Naive thymus-derived CD4-positive, alpha-beta T cell (primary cell): ENCODE measurements around the gene HIP1R. TPM values are rescaled to one million over a fixed set of nuclear protein-coding genes. Genes with fewer than 3 reads are reported as not detected.

Experiments
- ATAC-seq: fragments of 150-1000 bp; cut with Tn5 transposase; 2 replicates; pipeline ENCODE4 v1.10.0; 2021; ENCODE audit warnings: mild to moderate bottlenecking, moderate library complexity
- CTCF ChIA-PET: fragments of 350-600 bp; sonication (Branson Sonifier 250); formaldehyde crosslinking; loops from one replicate; lab custom pipeline; 2021; ENCODE audit warnings: antibody characterized with exemption; lab: Charles Lee
- POLR2A ChIA-PET: fragments of 350-600 bp; sonication (Branson Sonifier 250); formaldehyde crosslinking; loops from one replicate; lab custom pipeline; 2021; ENCODE audit warnings: antibody characterized with exemption, inconsistent platforms; lab: Charles Lee
- DNase-seq, 9 donors: peaks; one replicate each; pipeline versions ENCODE4 v3.0.0 to v3.0.0-alpha.2; 2020 to 2022; ENCODE audit warnings: mixed read lengths in 1 of 9
- H3K27ac ChIP-seq: one replicate; pipeline ENCODE4 v1.7.0; 2013; ENCODE audit warnings: mild to moderate bottlenecking, low read depth, low read length, moderate library complexity
- H3K27me3 ChIP-seq, 2 donors: one replicate each; pipeline ENCODE4 v1.7.0; 2013; ENCODE audit warnings: low read length in 2 of 2, mild to moderate bottlenecking in 2 of 2, moderate library complexity in 2 of 2; ENCODE audit not compliant: control insufficient read depth in 2 of 2, insufficient read depth in 2 of 2
- H3K36me3 ChIP-seq, 3 experiments: 1 replicate in 2 of 3; 2 replicates in 1 of 3; pipeline ENCODE4 v1.7.0; 2013; ENCODE audit warnings: low read length in 3 of 3, mild to moderate bottlenecking in 3 of 3, moderate library complexity in 1 of 3; ENCODE audit not compliant: insufficient read depth in 3 of 3, control insufficient read depth in 2 of 3
- H3K4me1 ChIP-seq, 2 donors: one replicate each; pipeline ENCODE4 v1.7.0; 2013; ENCODE audit warnings: low read length in 2 of 2, mild to moderate bottlenecking in 2 of 2, moderate library complexity in 1 of 2; ENCODE audit not compliant: control insufficient read depth in 2 of 2, insufficient read depth in 2 of 2
- H3K4me3 ChIP-seq: 2 replicates; pipeline ENCODE4 v1.7.0; 2013; ENCODE audit warnings: mild to moderate bottlenecking, low read length
- H3K9me3 ChIP-seq, 3 experiments: 1 replicate in 2 of 3; 2 replicates in 1 of 3; pipeline ENCODE4 v1.7.0; 2013; ENCODE audit warnings: low read length in 3 of 3; ENCODE audit not compliant: control insufficient read depth in 2 of 3
- H3K27ac Mint-ChIP-seq, 9 donors: one replicate each; pipeline ENCODE4 v1.8.0; 2020 to 2022; ENCODE audit warnings: mixed read lengths in 9 of 9, mild to moderate bottlenecking in 8 of 9, moderate library complexity in 5 of 9, inconsistent platforms in 2 of 9
- H3K27me3 Mint-ChIP-seq, 5 donors: one replicate each; pipeline ENCODE4 v1.8.0; 2021 to 2022; ENCODE audit warnings: mixed read lengths in 5 of 5, mild to moderate bottlenecking in 1 of 5
- H3K36me3 Mint-ChIP-seq, 5 donors: one replicate each; pipeline ENCODE4 v1.8.0; 2020 to 2022; ENCODE audit warnings: mixed read lengths in 5 of 5, mild to moderate bottlenecking in 3 of 5, inconsistent platforms in 1 of 5
- H3K4me1 Mint-ChIP-seq, 7 donors: one replicate each; pipeline ENCODE4 v1.8.0; 2020 to 2022; ENCODE audit warnings: mixed read lengths in 7 of 7, mild to moderate bottlenecking in 3 of 7, inconsistent platforms in 1 of 7
- H3K4me3 Mint-ChIP-seq, 10 donors: one replicate each; pipeline ENCODE4 v1.8.0; 2020 to 2022; ENCODE audit warnings: mild to moderate bottlenecking in 10 of 10, mixed read lengths in 10 of 10, moderate library complexity in 6 of 10, inconsistent platforms in 2 of 10
- H3K9me3 Mint-ChIP-seq, 11 donors: one replicate each; pipeline ENCODE4 v1.8.0; 2020 to 2022; ENCODE audit warnings: mixed read lengths in 11 of 11, mild to moderate bottlenecking in 4 of 11, inconsistent platforms in 1 of 11, moderate library complexity in 1 of 11
- intact Hi-C, 2 donors: fragments of 100-400 bp; cut with micrococcal nuclease; formaldehyde crosslinking; loops; one replicate each; pipeline ENCODE4 v1.15.1; 2023
- polyA plus RNA-seq, 2 donors: library from polyadenylated mRNA; unstranded; fragments of 300-500 nt; fragmentation: Illumina TruSeq; gene quantifications; one replicate each; pipeline ENCODE4 v1.2.3, GENCODE V29; 2021
- total RNA-seq, 6 experiments: library from RNA in 5 of 6; stranded (reverse) in 5 of 6; gene quantifications; 1 replicate in 5 of 6; 2 replicates in 1 of 6; pipeline ENCODE4 v1.2.3 and lab custom pipeline; 2021 to 2026

Gene HIP1R
- total and polyA plus RNA-seq, 7 experiments from 2014 or later, result 7.0 to 162 (median 87.2) TPM

DNA sequence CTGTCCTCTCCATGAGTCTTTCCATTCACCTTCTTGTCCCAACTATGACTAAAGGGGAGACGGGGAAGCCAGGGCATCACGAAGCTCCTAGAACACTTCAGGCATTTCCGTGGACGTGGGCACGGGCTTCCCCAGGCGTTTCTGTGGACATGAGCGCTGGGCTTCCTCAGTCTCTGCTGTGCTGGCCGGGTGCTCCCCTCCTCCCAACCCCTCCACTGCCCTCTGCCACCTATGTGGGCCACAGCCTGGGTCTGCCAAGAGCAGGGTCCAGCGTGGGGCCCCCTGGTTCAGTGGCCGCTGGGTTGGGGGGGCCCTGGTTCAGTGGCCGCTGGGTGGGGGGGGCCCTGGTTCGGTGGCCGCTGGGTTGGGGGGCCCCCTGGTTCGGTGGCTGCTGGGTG is 14.8 kb downstream of the HIP1R start:
- POLR2A ChIA-PET, result no interaction called here
- Mint-ChIP-seq H3K27me3 (no peaks in the 10 kb centered on the region), H3K4me3 (no peak overlapping the region), H3K9me3 (no peaks in the 10 kb centered on the region), H3K27ac (peak overlapping the region in 1 of 9 donors; percentile 8), H3K4me1 (no peaks in the 10 kb centered on the region), H3K36me3 (peaks cover 0 to 6% (median 4%) of the 10 kb centered on the region in 5 donors)
- ATAC-seq (no peak), DNase-seq (no peak)
- H3K27ac ChIP-seq, result no peak overlapping the region
- intact Hi-C loops, result no loop called here
- H3K27me3 ChIP-seq, result no peaks in the 10 kb centered on the region
- H3K36me3 ChIP-seq, result peaks cover 0 to 56% (median 2%) of the 10 kb centered on the region in 3 experiments
- no peaks in the 10 kb centered on the region for H3K4me1 ChIP-seq
- H3K4me3 ChIP-seq, result no peak overlapping the region
- no peaks in the 10 kb centered on the region for H3K9me3 ChIP-seq
- CTCF ChIA-PET, result no interaction called here

- H3K36me3 Mint-ChIP-seq, result peaks cover 0 to 6% (median 4%) of the 10 kb centered on the region in 5 donors
- H3K27me3 ChIP-seq, result no peaks in the 10 kb centered on the region
- H3K9me3 Mint-ChIP-seq, result no peaks in the 10 kb centered on the region
- no peak for DNase-seq
- H3K27ac Mint-ChIP-seq, result no peak overlapping the region
- H3K4me3 ChIP-seq, result no peak overlapping the region
- ChIA-PET CTCF (no interaction called here), POLR2A (no interaction called here)
- H3K4me1 Mint-ChIP-seq, result no peaks in the 10 kb centered on the region
- H3K9me3 ChIP-seq, result no peaks in the 10 kb centered on the region
- intact Hi-C loops, result no loop called here
- H3K36me3 ChIP-seq, result peaks cover 0 to 62% (median 2%) of the 10 kb centered on the region in 3 experiments
- no peak for ATAC-seq
- H3K27ac ChIP-seq, result no peak overlapping the region
- H3K4me3 Mint-ChIP-seq, result no peak overlapping the region
- H3K27me3 Mint-ChIP-seq, result no peaks in the 10 kb centered on the region
- no peaks in the 10 kb centered on the region for H3K4me1 ChIP-seq
Measured at GRCh38 chr12:122850695-122851350, 15.6 kb downstream of the HIP1R start.

DNA sequence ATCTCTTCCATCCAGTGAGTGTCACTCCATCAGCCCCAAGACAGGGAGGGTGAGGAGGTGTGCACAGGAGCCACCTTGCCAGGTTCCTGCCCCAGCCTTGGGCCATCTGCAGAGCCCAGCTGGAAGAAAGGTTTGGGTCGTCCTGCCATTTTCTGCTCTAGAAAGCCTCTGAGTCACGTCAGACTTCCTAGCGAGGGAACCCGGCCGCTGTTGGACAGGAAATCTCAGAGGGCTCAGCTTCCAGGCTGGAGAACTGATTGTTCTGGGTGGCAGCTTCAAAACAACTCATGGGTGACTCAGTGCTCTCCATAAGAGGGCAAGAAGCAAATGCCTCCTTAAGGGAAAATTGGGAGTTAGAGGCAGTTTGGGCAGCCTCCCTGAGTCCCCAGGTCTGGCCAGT is 16.6 kb downstream of the HIP1R start:
- Histone ChIP-seq H3K36me3 (peaks cover 0 to 70% (median 2%) of the 10 kb centered on the region in 3 experiments), H3K27me3 (no peaks in the 10 kb centered on the region), H3K9me3 (no peaks in the 10 kb centered on the region), H3K27ac (no peak overlapping the region), H3K4me1 (no peaks in the 10 kb centered on the region), H3K4me3 (no peak overlapping the region)
- CTCF ChIA-PET, result interaction anchor here (0.7 kb wide), 1 partner anchor 97 kb away, joined by 3 read pairs; no protein-coding TSS in a partner anchor
- Mint-ChIP-seq H3K36me3 (peaks cover 0 to 6% (median 4%) of the 10 kb centered on the region in 5 donors), H3K4me3 (no peak overlapping the region), H3K27ac (no peak overlapping the region), H3K4me1 (no peaks in the 10 kb centered on the region), H3K9me3 (no peaks in the 10 kb centered on the region), H3K27me3 (no peaks in the 10 kb centered on the region)
- POLR2A ChIA-PET, result no interaction called here
- ATAC-seq, result no peak
- DNase-seq, result no peak
- intact Hi-C loops, result no loop called here

DNA sequence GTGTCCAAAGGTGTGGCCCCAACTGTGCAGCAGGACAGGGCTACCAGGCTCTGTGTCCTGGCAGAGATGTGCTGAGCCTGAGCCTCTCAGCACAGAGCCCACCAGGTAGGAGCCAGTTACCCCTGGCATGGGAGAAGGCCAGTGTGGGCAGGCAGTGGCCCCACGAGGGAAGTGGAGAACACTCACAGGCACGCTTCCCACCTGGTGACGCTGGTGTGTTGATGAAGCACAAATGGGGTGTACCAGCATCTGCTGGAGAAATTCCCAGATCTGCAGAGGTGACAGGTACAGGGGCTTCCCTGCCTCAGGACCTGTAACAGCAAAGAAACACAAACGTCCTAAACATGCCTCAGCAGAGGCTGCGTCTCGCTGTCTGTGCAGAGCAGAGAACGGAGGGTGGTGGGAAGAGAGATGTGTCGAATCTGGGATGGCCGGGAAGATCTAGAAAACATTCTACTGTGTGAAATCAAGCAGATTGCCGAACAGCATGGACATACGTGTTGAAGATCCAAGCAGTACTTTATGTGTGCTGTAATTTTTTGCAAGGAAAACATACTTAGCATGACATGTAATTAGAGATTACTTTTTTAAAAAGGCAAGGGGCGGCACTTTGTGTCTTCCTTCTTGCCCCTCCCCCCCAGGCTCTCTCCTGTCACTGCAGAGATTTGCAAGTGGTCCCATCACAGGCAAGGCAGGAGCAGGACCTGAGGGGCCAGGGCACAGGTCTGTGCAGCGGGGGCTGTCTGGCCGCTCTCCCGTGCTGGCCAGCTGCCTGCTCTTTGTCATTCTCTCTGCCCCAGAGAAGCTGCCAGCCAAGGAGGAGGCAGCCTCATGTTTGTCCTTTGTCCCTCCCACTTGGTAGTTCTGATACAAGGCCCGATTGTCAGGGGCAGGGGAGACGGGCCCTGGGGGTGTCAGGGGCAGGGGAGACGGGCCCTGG is 17.3 kb downstream of the HIP1R start:
- Mint-ChIP-seq H3K4me3 (no peak overlapping the region), H3K4me1 (no peaks in the 10 kb centered on the region), H3K36me3 (peaks cover 0 to 12% (median 6%) of the 10 kb centered on the region in 5 donors), H3K27me3 (no peaks in the 10 kb centered on the region), H3K9me3 (no peaks in the 10 kb centered on the region), H3K27ac (peak overlapping the region in 1 of 9 donors; percentile 9)
- H3K4me3 ChIP-seq, result no peak overlapping the region
- no peak overlapping the region for H3K27ac ChIP-seq
- ChIA-PET POLR2A (no interaction called here), CTCF (no interaction called here)
- peaks cover 0 to 75% (median 2%) of the 10 kb centered on the region in 3 experiments for H3K36me3 ChIP-seq
- intact Hi-C loops, result no loop called here
- no peaks in the 10 kb centered on the region for H3K4me1 ChIP-seq
- H3K9me3 ChIP-seq, result no peaks in the 10 kb centered on the region
- H3K27me3 ChIP-seq, result no peaks in the 10 kb centered on the region
- DNase-seq (no peak), ATAC-seq (no peak)

DNA sequence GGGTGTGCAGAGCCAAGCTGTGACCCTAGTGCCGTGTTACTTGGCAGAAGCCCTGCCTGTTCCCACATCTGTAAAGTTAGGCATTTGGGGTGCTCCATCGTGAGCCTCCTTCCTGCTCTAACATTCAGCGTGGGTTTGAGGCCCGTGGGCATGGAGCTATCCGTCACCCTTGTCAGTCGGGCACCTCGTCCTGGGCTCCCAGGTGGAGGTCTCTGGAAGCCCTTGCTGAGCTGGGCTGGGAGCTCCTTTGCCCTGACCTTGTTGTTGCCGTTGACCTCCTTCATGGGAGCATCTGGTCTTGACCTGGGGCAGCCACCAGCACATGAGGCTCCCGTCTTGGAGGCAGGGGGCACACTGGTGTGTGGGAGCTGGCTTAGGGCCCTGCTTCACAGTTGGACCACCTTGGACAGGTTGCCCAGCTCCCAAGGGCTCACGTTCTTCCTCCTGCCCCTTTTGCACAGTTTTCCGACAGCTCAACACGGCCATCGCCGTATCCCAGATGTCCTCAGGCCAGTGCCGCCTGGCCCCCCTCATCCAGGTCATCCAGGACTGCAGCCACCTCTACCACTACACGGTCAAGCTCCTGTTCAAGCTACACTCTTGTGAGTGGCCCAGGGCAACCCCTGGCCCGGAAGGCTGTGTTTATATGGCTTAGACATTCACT is 18.5 kb downstream of the HIP1R start:
- Histone ChIP-seq H3K4me1 (no peaks in the 10 kb centered on the region), H3K9me3 (no peaks in the 10 kb centered on the region), H3K4me3 (no peak overlapping the region), H3K27me3 (no peaks in the 10 kb centered on the region), H3K36me3 (peaks cover 0 to 74% (median 2%) of the 10 kb centered on the region in 3 experiments), H3K27ac (no peak overlapping the region)
- no peaks in the 10 kb centered on the region for H3K4me1 Mint-ChIP-seq
- H3K9me3 Mint-ChIP-seq, result no peaks in the 10 kb centered on the region
- ChIA-PET POLR2A (interaction anchor here (0.6 kb wide), 1 partner anchor 776 kb away, joined by 3 read pairs; no protein-coding TSS in a partner anchor), CTCF (no interaction called here)
- no peak for DNase-seq
- no peak overlapping the region for H3K4me3 Mint-ChIP-seq
- peak overlapping the region in 2 of 9 donors; percentile 38 to 66 for H3K27ac Mint-ChIP-seq
- H3K27me3 Mint-ChIP-seq, result no peaks in the 10 kb centered on the region
- ATAC-seq, result no peak
- intact Hi-C loops, result no loop called here
- H3K36me3 Mint-ChIP-seq, result peaks cover 0 to 14% (median 6%) of the 10 kb centered on the region in 5 donors

- intact Hi-C loops, result no loop called here
- Mint-ChIP-seq H3K27me3 (no peaks in the 10 kb centered on the region), H3K36me3 (peaks cover 0 to 11% (median 5%) of the 10 kb centered on the region in 5 donors), H3K9me3 (no peaks in the 10 kb centered on the region), H3K4me1 (no peaks in the 10 kb centered on the region), H3K4me3 (no peak overlapping the region), H3K27ac (no peak overlapping the region)
- ATAC-seq (no peak), DNase-seq (no peak)
- POLR2A ChIA-PET, result no interaction called here
- Histone ChIP-seq H3K27me3 (no peaks in the 10 kb centered on the region), H3K36me3 (peaks cover 0 to 75% (median 0%) of the 10 kb centered on the region in 3 experiments), H3K4me3 (no peak overlapping the region), H3K4me1 (no peaks in the 10 kb centered on the region), H3K9me3 (no peaks in the 10 kb centered on the region), H3K27ac (no peak overlapping the region)
- CTCF ChIA-PET, result no interaction called here
Measured at GRCh38 chr12:122854554-122854953, 19.3 kb downstream of the HIP1R start.
